GM18508 (cell line): ENCODE results near the gene CXCL3.
"Not testable (repeated sequence)": the region's sequence is repeated elsewhere in the genome, so short reads cannot be mapped to it uniquely, and the experiment has no call there.

Experiments used
- ATAC-seq: cut with Tn5 transposase; IDR thresholded peaks from one replicate; pipeline ENCODE4 v1.9.1; 2021; ENCODE audit warnings: moderate number of reproducible peaks; ENCODE audit not compliant: insufficient read depth, unreplicated experiment

The CXCL3 gene

DNA sequence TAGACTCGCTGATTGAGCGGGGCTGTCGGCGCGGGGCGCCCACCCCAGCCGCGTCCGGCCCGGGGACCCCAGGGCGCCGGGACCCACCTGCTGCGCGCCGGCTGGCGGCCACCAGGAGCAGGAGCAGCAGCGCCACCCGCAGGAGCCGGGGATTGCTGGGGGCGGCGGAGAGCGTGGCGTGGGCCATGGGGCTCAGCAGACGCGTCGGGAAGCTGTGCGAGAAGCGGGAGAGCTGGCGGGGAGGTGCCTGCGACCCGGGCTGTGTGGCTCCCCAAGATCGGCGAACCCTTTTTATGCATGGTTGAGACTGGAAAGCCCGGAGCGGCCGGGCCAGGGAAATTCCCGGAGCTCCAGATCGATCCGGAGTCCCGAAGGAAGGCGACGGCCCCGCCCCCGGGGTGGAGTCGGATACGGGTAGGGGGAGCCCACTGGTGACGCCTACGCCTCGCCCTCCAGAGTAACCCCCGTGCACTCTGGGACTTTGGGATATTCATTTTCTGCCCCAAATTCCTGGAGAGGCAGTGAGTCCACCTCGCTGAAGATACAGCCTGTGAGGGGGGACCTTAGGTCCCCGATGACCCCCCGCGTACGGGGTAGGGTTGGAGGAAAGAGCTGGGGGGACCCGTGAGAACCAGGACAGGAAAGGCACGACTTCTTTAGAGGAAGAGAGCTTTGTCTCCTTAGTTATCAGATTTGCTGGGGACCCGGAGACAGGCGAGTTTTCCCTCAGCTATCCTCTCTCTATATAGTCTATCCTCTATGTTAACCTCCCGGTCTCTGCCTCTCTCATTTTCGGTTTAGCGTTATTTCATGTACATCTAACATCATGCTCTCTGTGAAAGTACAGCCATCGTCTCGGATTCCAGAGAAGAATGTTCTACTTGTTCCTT lies at the start of gene CXCL3:
CXCL3 (minus strand) TSS at position 265 of the 890 bp plus-strand sequence; CDS start at position 187, 78 bp downstream.
- ATAC-seq, result peak; percentile 35

DNA sequence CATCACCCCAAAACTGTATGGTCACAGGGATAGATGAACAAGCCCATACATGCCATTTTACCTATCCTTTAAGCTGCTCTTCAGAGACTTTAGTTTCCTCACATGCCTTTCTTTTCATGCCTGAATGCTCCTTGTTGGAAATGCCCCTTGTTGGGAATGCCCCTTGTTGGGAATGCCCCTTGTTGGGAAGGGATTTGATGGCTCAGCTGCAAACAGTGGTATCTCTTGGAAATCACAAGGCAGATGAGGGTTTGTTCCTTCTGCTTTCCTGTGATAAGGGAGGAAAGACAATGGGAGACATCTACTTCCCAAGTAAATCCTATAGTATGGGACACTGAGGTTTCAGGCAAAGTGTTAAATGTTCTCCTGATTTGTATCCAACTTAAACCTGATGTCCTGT lies 49.0 kb upstream of the CXCL3 start:
- no peak for ATAC-seq

DNA sequence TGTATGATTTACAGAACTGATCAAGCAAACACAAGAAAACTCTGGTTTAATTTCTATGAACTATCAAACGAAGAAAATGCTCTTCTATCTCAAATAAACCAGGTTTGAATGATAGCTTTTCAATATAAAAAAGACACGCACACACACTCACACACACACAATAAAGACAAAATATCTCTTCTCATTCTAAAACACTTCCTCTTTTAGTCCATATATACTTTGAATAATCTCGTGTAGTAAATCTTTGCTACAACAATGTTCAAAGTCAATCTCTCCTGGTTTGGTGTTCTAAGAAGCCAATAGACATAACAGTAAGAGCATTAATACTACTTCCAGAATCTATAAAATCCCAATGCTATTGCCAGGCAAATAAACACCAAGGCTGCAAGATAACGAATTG lies 47.2 kb upstream of the CXCL3 start:
- ATAC-seq, result no peak

DNA sequence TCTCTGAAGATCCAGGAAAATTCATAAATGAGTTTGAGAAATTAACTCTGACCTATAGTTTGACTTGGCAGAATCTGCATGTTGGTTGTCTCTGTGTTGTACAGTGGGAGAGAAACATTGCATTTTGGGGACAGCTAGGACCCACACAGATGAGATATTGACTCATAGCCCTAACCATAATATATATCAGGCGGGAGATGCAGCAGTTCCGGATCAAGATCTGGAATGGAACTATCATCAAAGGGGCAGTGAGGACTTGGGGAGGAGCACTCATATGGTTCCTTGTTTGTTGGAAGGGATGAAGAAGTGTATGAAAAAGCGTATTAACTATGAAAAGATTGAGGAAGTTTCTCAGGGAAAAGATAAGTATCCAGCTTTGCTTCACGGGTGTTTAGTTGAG lies 46.5 kb upstream of the CXCL3 start:
- no peak for ATAC-seq

DNA sequence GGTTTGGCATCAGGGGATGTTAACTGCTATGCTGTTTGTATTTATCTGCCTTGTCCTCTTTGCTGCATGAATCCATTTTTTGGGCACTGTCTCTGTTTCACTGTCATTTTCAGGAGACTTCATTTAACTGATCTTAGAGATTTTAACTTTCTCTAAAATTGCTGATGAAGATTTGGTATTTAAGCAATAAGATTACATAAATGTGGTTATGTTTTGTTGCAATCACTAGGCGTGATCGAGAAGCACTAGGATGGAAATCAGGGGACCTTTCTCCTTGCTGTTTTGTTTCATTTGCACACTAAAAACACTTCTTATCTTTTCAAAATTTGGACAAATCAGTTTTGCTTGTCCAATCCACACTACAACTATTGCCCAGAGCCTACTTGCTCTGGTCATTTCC lies 45.1 kb upstream of the CXCL3 start:
- ATAC-seq, result no peak

DNA sequence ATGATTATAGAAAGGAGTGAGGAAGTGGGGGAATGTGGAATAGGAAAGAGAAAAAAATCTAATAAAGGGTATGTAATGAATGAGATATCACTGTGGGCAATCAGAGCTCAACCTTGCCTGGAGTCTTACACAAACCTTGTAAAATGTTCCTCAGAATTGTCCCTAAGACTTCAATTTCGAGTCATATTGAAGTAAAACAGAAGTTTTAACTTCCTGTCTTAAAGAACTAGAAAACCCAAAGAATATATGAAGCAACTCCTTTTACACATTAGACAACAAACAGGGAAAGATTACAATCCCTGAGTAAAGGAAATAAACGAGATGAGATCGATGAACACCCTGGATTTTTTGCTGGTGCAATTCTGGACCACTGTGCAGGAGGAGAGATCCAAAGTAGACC lies 42.5 kb upstream of the CXCL3 start:
- no peak for ATAC-seq

DNA sequence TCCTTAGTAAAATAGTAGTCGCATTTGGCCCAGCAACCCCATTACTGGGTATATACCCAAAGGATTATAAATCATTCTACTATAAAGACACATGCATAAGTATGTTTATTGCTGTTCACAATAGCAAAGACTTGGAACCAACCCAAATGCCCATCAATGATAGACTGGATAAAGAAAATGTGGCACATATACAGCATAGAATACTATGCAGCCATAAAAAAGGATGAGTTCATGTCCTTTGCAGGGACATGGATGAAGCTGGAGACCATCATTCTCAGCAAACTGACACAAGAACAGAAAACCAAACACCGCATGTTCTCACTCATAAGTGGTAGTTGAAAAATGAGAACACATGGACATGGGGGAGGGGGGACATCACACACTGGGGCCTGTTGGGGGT lies 41.9 kb upstream of the CXCL3 start:
- not testable (repeated sequence) for ATAC-seq

DNA sequence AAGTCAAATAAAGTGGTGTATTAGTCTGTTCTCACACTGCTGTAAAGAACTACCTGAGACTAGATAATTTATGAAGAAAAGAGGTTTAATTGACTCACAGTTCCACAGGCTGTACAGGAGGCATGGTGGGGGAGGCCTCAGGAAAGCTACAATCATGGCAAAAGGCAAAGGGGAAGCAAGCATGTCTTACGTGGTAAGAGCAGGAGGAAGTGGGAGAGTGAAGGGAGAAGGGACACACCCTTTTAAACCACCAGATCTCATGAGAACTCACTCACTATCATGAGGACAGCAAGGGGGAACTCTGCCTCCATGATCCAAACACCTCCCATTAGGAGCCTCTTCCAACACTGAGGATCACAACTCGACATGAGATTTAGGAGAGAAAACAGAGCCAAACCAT lies 40.5 kb upstream of the CXCL3 start:
- ATAC-seq, result not testable (repeated sequence)

DNA sequence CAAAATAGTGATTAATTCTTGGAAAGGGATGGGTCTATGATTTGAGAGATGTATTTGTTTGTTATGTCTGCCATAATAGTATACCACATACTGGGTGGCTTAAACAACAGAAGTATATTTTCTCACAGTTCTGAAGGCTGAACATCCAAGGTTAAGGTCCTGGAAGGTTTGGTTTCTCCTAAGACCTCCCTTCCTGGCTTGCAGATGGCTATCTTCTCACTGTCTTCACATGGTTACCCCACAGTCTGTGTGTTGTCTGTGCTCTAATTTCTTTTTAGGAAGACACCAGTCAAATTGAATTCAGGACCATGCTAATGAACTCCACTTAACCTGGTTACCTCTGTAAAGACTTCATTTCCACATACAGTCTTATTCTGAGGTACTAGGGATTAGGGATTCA lies 34.9 kb upstream of the CXCL3 start:
- ATAC-seq, result no peak

DNA sequence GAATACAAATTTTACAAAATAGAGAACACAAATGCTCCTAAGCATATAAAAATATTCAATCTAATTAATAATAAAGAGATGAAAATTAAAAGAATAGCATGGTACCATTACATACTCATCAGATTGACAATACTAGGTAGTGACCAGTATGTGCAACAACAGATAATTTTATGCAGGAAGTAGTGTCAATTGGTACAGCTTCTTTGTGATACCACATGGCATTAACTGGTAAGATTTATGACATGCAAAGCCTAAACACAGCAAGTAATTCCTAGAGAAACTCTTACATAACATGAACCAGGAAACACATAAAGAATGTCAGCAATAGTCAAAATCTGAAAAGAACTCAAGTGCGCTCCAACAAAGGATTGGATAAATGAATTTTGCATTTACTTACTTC lies 34.2 kb upstream of the CXCL3 start:
- no peak for ATAC-seq

DNA sequence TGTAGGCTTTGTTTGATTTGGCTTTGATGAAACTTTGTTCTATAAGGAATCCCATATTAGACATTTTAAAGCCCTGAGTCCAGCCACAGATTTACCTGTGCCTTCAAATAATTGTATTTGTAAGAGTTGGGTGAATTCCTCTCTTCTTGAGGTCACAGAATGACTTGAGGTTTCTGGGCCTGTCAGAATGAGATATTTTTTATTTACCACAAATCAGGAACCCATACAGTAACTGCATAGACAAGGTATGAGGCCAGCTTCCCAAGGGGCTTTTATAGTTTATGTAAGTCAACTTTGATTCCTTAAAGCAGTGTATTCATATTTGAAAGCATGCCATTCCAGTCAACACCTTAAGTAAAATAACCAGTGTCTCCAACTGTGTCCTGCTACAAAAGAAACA lies 29.1 kb upstream of the CXCL3 start:
- ATAC-seq, result no peak

DNA sequence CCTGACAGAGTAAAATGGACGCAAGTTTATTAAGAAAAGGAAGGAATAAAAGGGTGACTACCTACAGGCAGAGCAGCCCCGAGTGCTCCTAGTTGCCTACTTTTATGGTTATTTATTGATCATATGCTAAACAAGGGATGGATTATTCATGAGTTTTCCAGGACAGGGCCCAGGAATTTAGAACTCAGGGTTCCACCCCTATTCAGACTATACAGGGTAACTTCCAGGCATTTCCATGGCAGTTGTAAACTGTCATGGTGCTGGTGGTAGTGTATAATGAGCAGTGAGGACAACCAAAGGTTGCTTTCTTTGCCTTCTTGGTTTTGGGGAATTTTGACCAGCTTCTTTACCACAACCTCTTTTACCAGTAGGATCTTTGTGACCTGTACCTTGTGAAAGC lies 27.7 kb upstream of the CXCL3 start:
- ATAC-seq, result no peak

DNA sequence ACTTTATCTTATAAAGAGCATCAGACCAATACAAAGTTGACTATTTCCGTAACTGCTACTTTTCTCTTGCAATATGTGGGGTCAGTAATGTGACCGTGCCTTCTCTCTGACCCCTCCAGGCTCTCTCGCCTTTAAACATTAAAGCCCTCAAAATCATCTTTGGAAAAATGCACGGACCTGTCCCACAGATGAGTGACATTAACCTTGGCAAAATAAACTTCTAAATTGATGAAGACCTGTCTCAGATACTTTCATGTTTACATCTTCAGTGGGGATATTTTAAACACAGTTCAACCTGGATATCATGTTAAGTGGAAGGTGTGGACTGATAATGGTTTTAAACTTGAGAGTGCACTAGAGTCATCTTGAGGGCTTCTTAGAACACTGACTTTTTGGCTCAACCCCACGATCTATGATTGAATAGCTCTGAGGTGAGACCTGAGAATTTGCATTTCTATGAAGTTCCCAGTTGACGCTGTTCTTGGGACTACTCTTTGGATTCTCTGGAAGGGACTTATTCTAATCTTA lies 26.7 kb upstream of the CXCL3 start:
- no peak for ATAC-seq

DNA sequence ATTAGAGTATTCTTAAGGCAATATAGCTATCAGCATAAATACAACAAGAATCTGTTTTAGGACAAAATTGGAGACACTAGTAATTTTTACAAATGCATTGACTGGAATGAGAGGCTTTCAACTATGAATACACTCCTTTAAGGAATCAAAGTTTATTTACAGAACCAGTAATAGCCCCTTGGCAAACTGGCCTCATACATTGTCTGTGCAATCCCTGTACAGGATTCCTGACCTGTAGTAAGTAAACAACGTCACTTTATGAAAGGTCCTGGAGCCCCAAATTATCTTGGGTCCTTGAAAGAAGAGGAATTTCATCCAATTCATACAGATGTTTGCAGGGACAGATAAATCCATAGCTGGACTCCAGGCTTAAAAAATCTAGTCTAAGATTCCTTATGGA lies 25.4 kb upstream of the CXCL3 start:
- ATAC-seq, result no peak

DNA sequence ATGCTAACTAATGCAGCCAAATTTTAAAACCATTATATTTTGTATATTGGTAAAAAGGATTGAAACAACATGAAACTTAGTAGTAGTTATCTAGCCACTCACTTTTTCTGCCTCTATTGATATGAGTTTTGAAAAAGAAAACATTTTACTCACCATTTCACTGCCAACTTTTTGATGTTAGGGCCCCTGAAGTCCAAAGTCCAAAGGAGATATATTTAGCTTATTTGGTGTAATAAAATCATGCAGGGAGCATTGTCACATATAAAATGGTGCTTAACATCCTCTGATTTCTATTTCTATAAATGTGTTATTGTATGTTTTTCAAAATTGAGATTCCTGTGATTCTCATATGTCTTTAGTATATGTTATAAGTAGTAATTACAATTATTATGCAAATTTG lies 24.5 kb upstream of the CXCL3 start:
- no peak for ATAC-seq

DNA sequence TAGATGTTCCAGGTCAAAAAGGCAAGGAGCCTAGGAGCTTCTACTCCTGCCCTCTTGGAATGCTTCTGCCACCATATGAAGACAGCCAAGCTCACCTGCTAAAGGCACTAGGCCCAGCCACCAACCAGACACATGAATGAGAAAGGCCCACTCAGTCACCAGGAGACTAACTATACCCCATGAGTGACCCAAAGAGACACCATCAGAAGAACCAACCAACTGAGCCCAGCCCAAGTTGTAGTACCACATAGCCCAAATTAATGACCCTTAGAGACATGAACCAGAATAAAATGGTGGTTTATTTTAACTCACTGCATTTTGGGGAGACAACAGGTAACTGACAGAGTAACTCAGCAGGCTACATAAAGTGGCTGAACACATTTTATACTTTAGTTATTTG lies 22.9 kb upstream of the CXCL3 start:
- ATAC-seq, result no peak

DNA sequence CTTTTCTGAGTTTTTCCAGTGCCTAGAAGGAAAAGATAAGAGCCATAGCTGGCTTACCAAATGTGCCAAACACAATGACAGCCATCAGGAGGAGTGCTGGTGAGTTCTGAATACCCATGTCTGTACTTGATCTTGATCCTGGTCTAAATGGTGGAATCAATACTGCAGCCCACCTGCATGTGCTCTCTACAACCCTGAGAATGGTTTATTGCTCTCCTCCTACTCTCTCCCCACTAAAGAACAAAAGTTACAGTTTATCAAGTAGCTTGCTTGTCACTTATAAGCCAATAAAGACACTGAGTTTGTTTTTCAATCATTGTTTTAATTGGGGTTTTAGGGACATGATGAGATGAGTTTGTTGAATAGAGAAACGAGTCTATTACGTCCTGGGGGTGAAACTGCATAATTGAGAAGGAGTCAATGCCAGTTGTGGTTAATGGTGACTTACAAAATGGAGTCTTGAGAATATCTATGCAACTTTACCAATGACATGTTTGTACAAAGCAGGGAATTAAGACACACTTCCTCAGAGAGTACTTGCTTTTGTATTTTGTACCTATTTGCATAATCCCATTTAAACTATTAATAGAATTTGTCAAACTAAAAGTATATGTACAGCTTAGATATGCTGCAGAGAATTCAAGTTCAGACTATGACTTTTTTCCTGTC lies 20.8 kb upstream of the CXCL3 start:
- ATAC-seq, result no peak

DNA sequence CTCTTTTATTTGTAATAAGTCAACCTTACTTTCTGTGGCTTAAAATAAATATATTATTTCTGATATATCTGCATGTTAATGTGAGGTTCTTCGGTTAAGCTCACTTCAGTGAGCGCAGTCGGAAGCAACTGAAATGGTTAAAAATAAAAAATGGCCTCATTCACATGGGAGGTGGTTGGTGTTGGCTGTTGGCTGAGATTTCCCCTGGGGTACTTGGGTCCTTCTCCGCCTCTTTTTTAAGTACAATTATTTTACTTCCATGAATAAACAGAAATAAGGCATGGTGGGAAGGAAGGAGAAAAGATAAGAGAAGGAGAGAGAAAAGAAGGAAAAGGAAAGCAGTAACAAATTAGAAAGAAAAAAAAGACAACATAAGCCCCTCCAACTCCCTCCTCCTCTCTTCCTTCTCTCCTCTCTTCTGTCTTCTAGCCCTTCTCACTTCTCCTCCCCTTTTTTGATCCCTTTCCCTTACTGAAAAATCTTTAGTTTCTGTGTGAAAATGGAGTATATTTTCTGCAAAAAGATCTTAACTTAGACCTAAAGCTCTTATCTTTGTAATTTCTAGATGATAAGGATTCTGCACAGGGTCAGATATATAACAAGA lies 19.7 kb upstream of the CXCL3 start:
- no peak for ATAC-seq

DNA sequence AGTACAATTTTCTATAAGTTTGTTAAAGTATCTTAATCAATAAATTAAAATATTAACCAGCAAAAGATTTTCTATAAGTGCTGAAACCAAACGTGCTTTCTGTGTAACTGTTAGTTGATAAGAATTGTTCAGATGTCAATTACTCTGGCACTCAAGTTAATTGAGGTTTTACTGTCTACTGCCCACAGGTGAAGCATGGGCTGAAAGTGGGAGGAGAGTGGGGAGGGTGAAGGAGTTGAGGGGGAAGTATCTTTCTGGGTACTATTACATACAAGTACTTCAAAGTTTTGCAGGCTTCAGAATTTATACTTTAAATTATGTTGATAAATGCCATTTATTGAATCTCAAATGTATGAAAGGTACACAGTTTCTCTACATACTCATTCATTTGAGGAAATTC lies 19.1 kb upstream of the CXCL3 start:
- no peak for ATAC-seq

DNA sequence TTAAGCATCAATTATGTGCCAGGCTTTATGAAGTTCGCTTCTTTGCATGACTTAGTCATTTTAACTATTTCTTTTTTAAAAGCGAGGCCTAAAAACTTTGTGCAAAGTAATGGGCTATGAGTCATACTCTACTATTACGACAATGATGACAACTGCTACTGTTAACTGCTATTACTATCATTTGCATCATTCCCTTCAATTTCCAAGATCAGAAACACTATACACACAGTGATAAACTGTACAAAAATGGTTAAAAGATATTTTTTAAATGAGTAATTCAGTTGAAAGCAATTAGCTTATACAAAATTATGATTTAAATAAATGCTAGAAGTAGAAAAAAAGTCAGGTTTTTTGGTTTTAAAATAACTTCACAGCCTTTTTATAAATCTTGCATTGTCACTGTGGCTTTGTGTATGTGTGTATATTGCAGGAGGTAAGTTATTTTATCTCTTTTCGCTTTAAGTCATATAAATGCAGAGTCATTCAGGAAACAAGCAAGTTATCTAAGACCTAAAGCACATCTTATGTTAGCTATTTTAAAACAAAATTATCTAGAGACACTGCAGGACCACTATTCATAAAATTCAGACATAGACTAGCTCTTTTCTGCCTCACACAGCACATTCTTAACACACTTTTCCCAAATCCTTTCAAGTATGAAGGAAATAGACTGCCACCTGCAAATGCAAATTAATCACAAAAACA lies 18.5 kb upstream of the CXCL3 start:
- ATAC-seq, result no peak
